Colonic mucosa (tissue), 4 donors: ENCODE measurements around the gene MAD1L1. TPM values are rescaled to one million over a fixed set of nuclear protein-coding genes. Genes with fewer than 3 reads are reported as not detected.
A peak's percentile ranks its signal among the peaks of the same experiment; 100 is the strongest.

Source experiments
- DNase-seq: peaks from one replicate; pipeline ENCODE4 v3.0.0-alpha.2; 2020
- H3K27ac ChIP-seq: fragments of 200-600 bp; one replicate; pipeline ENCODE4 v1.8.0; 2021
- H3K27me3 ChIP-seq: fragments of 200-600 bp; one replicate; pipeline ENCODE4 v1.8.0; 2021
- H3K36me3 ChIP-seq: fragments of 200-600 bp; one replicate; pipeline ENCODE4 v1.8.0; 2021
- H3K4me1 ChIP-seq: fragments of 200-600 bp; one replicate; pipeline ENCODE4 v1.8.0; 2021; ENCODE audit warnings: mild to moderate bottlenecking
- H3K4me3 ChIP-seq: fragments of 200-600 bp; one replicate; pipeline ENCODE4 v1.8.0; 2021
- H3K9ac ChIP-seq, 2 donors: one replicate each; pipeline ENCODE4 v1.7.0; 2013; ENCODE audit warnings: control low read depth in 2 of 2, low read depth in 2 of 2, low read length in 2 of 2
- H3K9me3 ChIP-seq: fragments of 200-600 bp; one replicate; pipeline ENCODE4 v1.8.0; 2021
- intact Hi-C: fragments of 100-400 bp; cut with DNase I; formaldehyde crosslinking; loops from one replicate; pipeline ENCODE4 v1.14.1; 2022
- total RNA-seq, 2 donors: library from RNA; stranded (reverse); fragmentation: NEBNext Ultra II Directional in 1 of 2; extraction: Animal tissue kit (Norgen Biotek cat#: 25700) in 1 of 2; gene quantifications; one replicate each; pipeline ENCODE4 v1.2.1, GENCODE V29; 2021
- TF ChIP-seq, protein P1 (sequence below): fragments of 200-600 bp; IDR thresholded peaks from one replicate; pipeline ENCODE4 v1.8.0; 2022; ENCODE audit warnings: antibody characterized with exemption, mild to moderate bottlenecking
- donor health status: healthy.
- donor health status: DM: no; HTN: no; CAD: no.
- donor health status: DM: no; HTN: no; CAD: no.

MAD1L1 gene
- total RNA-seq, 2 donors from 2014 or later: 18.2 to 47.0 TPM

- no peaks in the 10 kb centered on the region for H3K4me1 ChIP-seq
- H3K9ac ChIP-seq: no peak overlapping the region
- TF ChIP-seq, protein P1, sequence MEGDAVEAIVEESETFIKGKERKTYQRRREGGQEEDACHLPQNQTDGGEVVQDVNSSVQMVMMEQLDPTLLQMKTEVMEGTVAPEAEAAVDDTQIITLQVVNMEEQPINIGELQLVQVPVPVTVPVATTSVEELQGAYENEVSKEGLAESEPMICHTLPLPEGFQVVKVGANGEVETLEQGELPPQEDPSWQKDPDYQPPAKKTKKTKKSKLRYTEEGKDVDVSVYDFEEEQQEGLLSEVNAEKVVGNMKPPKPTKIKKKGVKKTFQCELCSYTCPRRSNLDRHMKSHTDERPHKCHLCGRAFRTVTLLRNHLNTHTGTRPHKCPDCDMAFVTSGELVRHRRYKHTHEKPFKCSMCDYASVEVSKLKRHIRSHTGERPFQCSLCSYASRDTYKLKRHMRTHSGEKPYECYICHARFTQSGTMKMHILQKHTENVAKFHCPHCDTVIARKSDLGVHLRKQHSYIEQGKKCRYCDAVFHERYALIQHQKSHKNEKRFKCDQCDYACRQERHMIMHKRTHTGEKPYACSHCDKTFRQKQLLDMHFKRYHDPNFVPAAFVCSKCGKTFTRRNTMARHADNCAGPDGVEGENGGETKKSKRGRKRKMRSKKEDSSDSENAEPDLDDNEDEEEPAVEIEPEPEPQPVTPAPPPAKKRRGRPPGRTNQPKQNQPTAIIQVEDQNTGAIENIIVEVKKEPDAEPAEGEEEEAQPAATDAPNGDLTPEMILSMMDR: no peak
- DNase-seq: no peak
- no peak overlapping the region for H3K4me3 ChIP-seq
- intact Hi-C loops: no loop called here
- no peaks in the 10 kb centered on the region for H3K9me3 ChIP-seq
- H3K27ac ChIP-seq: no peak overlapping the region
- no peaks in the 10 kb centered on the region for H3K27me3 ChIP-seq
- H3K36me3 ChIP-seq: no peaks in the 10 kb centered on the region
Measured at GRCh38 chr7:2024567-2024918, 208.2 kb downstream of the MAD1L1 start.

DNA sequence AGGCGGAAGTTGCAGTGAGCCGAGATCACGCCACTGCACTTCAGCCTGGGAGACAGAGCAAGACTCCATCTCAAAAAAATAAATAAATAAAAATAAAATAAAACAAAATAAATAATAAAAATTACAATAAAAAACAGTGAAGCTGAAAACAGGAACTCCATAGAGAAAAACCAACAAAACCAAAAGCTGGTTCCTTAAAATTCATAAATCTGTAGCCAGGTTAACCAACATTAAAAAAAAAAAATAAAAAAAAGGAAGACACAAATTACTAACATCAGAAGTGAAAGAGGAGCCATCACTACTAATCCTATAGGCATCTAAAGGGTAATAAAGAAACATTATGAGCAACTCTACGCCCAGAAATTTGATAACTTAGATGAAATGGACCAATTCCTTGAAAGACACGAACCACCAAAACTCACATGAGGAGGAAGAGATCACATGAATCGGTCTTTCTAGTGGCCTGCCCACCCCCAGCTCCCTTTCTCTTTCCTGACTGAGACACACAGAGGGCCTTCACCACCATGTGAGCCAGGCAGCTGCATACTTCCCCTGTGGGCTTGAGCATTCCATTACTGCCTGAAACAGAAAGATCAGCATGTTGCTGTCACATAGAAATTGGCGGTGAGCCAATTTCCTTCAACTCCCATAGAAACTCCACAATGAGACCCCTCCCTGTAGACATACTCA lies 208.7 kb downstream of the MAD1L1 start:
- DNase-seq: no peak
- H3K27me3 ChIP-seq: no peaks in the 10 kb centered on the region

DNA sequence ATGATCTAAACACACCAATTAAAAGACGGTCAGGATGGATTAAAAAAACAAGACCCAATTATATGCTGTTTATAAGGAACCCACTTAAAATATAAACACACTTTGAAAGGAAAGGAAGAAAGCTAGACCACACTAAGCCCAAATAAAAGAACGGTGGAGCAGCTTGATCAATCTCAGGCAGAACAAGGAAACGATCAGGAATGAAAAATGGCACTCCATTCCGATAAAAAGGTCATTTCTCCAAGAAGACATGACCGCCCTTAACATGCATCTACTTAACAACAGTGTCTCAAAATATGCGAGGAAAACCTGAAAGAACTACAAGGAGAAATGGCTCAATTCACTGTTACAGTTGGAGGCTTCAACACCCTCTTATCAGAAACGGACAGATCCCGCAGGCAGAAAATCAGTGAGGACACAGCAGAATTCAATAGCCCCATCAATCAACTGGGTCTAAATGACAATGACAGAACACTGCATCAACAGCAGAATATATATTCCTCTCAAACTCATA lies 210.0 kb downstream of the MAD1L1 start:
- TF ChIP-seq, protein P1: no peak
- H3K27ac ChIP-seq: no peak overlapping the region
- intact Hi-C loops: no loop called here

More for the DNA sequence above, 208.7 kb downstream of the MAD1L1 start:
- Histone ChIP-seq H3K9ac (no peak overlapping the region), H3K27ac (no peak overlapping the region), H3K4me3 (no peak overlapping the region), H3K36me3 (no peaks in the 10 kb centered on the region), H3K9me3 (no peaks in the 10 kb centered on the region), H3K4me1 (no peaks in the 10 kb centered on the region)
- TF ChIP-seq, protein P1: no peak
- intact Hi-C loops: no loop called here

GRCh38 chr7:2022021-2022409 lies 210.7 kb downstream of the MAD1L1 start:
- no peak overlapping the region for H3K9ac ChIP-seq
- no peak overlapping the region for H3K4me3 ChIP-seq
- no peaks in the 10 kb centered on the region for H3K9me3 ChIP-seq
- TF ChIP-seq, protein P1: no peak
- DNase-seq: no peak
- no peak overlapping the region for H3K27ac ChIP-seq
- intact Hi-C loops: no loop called here
- H3K27me3 ChIP-seq: no peaks in the 10 kb centered on the region
- H3K36me3 ChIP-seq: no peaks in the 10 kb centered on the region
- H3K4me1 ChIP-seq: no peaks in the 10 kb centered on the region

More for the DNA sequence above, 210.0 kb downstream of the MAD1L1 start:
- Histone ChIP-seq H3K9me3 (no peaks in the 10 kb centered on the region), H3K9ac (no peak overlapping the region), H3K4me1 (no peaks in the 10 kb centered on the region), H3K27me3 (no peaks in the 10 kb centered on the region), H3K4me3 (no peak overlapping the region), H3K36me3 (no peaks in the 10 kb centered on the region)
- no peak for DNase-seq

GRCh38 chr7:2019711-2020511 lies 212.8 kb downstream of the MAD1L1 start:
- peak; percentile 47 for DNase-seq
- intact Hi-C loops: no loop called here
- no peaks in the 10 kb centered on the region for H3K4me1 ChIP-seq
- no peak overlapping the region for H3K4me3 ChIP-seq
- H3K27me3 ChIP-seq: no peaks in the 10 kb centered on the region
- no peaks in the 10 kb centered on the region for H3K36me3 ChIP-seq
- TF ChIP-seq, protein P1: no peak
- H3K27ac ChIP-seq: peak overlapping the region; percentile 10
- H3K9me3 ChIP-seq: no peaks in the 10 kb centered on the region
- no peak overlapping the region for H3K9ac ChIP-seq
